HL-60 (cell line): ENCODE results near the gene ROS1.

ENCODE experiments used
- DNase-seq, 2 experiments: peaks; one replicate each; pipeline ENCODE4 v3.0.0-alpha.2; 2010 to 2020; ENCODE audit warnings: low read depth in 1 of 2, low spot score in 1 of 2
- H3K27ac ChIP-seq: fragments of 250-450 bp; sonication (Bioruptor Pico); replicated peaks from 2 replicates; pipeline ENCODE4 v1.5.1; 2020; ENCODE audit warnings: mild to moderate bottlenecking, moderate library complexity
- H3K27me3 ChIP-seq: fragments of 250-450 bp; sonication (Bioruptor Pico); 2 replicates; pipeline ENCODE4 v1.5.1; 2021; ENCODE audit warnings: mild to moderate bottlenecking, moderate library complexity; ENCODE audit not compliant: insufficient read depth, poor library complexity, severe bottlenecking
- H3K4me3 ChIP-seq: replicated peaks from 2 replicates; pipeline ENCODE4 v1.5.1; 2011; ENCODE audit warnings: mild to moderate bottlenecking, control low read depth, low read length; ENCODE audit not compliant: insufficient read depth
- GABPA ChIP-seq: IDR thresholded peaks from 2 replicates; pipeline ENCODE4 v1.6.1; 2012; ENCODE audit warnings: low read depth
- POLR2AphosphoS5 ChIP-seq: IDR thresholded peaks from 2 replicates; pipeline ENCODE4 v1.6.1; 2012; ENCODE audit warnings: low read depth
- SPI1 ChIP-seq: IDR thresholded peaks from 2 replicates; pipeline ENCODE4 v1.6.1; 2012; ENCODE audit warnings: low read depth, mild to moderate bottlenecking, borderline replicate concordance
- TF ChIP-seq, protein P1 (sequence below): IDR thresholded peaks from 2 replicates; pipeline ENCODE4 v1.6.1; 2012; ENCODE audit warnings: low read depth; ENCODE audit not compliant: insufficient replicate concordance
- TF ChIP-seq, protein P2 (sequence below): IDR thresholded peaks from one replicate; pipeline ENCODE4 v1.5.1; 2011; ENCODE audit warnings: low read length, control low read depth, inconsistent platforms; ENCODE audit not compliant: insufficient read depth

Gene ROS1

DNA sequence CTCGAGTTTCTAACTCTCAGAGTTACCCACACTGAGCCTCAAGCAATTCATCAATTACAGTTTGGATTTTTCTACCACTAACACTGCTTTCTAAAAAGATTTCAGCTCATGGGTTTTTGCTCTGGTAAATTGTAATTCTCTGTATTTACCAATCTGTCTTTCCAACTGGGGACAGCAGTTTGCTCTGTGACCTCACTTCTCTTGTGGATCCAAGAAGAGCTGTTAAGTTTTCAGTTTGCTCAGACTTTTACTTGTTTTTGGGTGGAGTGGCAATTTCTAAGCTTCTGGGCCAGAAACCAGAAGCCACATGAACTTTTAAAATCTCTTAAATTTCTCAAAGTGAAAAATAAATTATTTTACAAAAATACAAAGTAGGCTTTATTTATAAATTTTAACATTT lies 74.2 kb downstream of the ROS1 start:
- Histone ChIP-seq H3K27ac (no peak overlapping the region), H3K4me3 (no peak overlapping the region), H3K27me3 (peaks cover 2% of the 10 kb centered on the region)
- no peak for DNase-seq
- TF ChIP-seq POLR2AphosphoS5 (no peak), SPI1 (no peak), GABPA (no peak)
- TF ChIP-seq, protein P1, sequence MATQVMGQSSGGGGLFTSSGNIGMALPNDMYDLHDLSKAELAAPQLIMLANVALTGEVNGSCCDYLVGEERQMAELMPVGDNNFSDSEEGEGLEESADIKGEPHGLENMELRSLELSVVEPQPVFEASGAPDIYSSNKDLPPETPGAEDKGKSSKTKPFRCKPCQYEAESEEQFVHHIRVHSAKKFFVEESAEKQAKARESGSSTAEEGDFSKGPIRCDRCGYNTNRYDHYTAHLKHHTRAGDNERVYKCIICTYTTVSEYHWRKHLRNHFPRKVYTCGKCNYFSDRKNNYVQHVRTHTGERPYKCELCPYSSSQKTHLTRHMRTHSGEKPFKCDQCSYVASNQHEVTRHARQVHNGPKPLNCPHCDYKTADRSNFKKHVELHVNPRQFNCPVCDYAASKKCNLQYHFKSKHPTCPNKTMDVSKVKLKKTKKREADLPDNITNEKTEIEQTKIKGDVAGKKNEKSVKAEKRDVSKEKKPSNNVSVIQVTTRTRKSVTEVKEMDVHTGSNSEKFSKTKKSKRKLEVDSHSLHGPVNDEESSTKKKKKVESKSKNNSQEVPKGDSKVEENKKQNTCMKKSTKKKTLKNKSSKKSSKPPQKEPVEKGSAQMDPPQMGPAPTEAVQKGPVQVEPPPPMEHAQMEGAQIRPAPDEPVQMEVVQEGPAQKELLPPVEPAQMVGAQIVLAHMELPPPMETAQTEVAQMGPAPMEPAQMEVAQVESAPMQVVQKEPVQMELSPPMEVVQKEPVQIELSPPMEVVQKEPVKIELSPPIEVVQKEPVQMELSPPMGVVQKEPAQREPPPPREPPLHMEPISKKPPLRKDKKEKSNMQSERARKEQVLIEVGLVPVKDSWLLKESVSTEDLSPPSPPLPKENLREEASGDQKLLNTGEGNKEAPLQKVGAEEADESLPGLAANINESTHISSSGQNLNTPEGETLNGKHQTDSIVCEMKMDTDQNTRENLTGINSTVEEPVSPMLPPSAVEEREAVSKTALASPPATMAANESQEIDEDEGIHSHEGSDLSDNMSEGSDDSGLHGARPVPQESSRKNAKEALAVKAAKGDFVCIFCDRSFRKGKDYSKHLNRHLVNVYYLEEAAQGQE = no peak
- TF ChIP-seq, protein P2, sequence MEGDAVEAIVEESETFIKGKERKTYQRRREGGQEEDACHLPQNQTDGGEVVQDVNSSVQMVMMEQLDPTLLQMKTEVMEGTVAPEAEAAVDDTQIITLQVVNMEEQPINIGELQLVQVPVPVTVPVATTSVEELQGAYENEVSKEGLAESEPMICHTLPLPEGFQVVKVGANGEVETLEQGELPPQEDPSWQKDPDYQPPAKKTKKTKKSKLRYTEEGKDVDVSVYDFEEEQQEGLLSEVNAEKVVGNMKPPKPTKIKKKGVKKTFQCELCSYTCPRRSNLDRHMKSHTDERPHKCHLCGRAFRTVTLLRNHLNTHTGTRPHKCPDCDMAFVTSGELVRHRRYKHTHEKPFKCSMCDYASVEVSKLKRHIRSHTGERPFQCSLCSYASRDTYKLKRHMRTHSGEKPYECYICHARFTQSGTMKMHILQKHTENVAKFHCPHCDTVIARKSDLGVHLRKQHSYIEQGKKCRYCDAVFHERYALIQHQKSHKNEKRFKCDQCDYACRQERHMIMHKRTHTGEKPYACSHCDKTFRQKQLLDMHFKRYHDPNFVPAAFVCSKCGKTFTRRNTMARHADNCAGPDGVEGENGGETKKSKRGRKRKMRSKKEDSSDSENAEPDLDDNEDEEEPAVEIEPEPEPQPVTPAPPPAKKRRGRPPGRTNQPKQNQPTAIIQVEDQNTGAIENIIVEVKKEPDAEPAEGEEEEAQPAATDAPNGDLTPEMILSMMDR = no peak

DNA sequence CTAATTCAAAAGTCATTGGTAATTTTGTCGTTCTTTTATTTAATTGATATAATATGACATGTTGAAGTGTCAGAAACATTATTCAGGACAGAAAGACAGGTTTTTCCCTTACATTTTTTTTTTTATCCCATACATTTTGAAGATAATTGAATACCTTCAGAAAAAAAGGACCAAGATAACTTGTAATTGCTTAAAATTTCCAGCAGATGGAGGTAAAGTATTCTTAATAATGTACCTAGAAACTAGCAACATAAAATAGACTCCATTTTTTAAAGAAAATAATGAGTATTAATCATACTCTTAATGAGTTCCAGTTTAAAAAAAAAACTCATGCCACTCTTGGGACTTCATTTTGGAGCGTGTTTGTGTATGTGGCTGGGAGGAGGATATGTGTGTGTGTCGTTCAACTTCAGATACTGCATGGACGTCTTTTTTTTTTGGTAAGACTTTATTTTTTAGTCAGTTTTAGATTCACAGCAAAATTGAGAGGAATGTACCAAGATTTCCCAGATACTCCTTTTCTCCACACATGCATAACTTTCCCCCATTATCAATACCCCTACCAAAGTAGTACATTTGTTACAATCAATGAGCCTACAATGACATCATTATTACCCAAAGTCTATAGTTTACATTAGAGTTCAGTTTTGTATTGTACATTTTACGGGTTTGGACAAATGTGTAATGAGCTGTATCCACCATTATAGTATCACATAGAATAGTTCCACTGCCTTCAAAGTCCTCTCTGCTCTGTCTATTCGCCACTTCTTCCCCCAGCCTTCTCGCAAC lies 79.4 kb downstream of the ROS1 start:
- DNase-seq = no peak
- Histone ChIP-seq H3K4me3 (no peak overlapping the region), H3K27me3 (peaks cover 2% of the 10 kb centered on the region), H3K27ac (no peak overlapping the region)
- TF ChIP-seq GABPA (no peak), POLR2AphosphoS5 (no peak), SPI1 (no peak)
- TF ChIP-seq, protein P1 = no peak
- TF ChIP-seq, protein P2 = no peak

DNA sequence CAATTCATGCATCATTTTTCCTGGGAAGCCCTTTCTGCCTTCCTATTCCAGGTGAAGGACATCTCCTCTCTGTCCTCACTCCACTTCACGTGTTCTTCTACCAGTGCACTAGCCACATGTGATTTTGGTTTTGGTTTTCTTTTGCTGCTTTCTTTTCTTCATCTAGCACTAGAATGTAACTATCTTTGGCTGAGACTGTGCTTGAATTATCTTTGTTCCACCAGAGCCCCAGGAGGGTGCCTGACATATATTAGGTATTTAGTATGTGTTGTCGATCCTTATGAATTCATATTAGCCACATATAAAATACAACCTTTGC lies 80.5 kb downstream of the ROS1 start:
- peaks cover 6% of the 10 kb centered on the region for H3K27me3 ChIP-seq
- no peak overlapping the region for H3K4me3 ChIP-seq
- TF ChIP-seq, protein P1 = no peak
- no peak for TF ChIP-seq SPI1
- TF ChIP-seq POLR2AphosphoS5 = no peak
- TF ChIP-seq, protein P2 = no peak
- TF ChIP-seq GABPA = no peak
- DNase-seq = no peak
- no peak overlapping the region for H3K27ac ChIP-seq
